ENCODE data around the gene RBM24.
"Not testable (repeated sequence)": the region's sequence is repeated elsewhere in the genome, so short reads cannot be mapped to it uniquely, and the experiment has no call there.

Gene RBM24

DNA sequence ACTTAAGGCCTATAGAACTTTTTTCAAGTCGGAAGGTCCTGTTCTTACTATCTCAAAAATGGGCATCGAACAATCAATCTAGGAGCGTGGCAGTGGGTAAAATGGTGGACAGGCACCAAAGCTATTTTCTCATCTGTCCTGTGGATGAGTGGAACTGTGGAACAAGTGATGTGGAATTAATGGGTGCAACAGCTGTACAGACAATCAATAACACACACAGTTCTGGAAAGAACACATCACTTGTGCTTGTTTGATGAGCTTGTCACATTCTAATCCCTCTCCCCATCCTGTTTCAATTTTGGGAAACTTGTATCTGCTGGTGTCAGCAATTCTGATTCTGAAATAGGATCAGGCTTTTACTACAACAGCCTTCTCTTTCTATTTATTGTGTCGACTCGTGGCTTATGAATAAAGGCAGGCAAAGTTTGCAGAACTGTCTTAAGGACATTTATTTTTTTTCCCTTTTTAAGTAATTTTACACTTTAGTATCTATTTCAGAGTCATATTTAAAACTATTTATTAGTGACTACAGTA is 11.5 kb downstream of the RBM24 start:
- no peak for DNase-seq

DNA sequence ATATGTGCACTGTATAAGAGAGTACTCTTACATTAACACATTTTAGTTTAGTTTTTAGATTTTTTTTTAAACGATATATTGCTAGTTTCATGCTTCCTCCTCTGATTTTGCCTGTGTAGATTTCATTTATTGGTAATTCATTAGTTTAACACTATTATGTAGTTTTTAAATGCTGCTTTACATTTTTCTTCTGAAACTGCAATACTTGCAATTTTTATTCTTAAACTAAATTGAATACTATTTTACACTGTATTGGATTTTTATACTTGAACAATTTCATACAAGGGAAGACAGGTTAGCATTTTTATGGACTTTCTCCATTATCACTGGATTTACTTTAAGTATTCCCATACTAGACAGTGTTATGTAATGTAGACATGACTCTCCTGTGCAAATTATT is 12.2 kb downstream of the RBM24 start:
- no peak for DNase-seq

DNA sequence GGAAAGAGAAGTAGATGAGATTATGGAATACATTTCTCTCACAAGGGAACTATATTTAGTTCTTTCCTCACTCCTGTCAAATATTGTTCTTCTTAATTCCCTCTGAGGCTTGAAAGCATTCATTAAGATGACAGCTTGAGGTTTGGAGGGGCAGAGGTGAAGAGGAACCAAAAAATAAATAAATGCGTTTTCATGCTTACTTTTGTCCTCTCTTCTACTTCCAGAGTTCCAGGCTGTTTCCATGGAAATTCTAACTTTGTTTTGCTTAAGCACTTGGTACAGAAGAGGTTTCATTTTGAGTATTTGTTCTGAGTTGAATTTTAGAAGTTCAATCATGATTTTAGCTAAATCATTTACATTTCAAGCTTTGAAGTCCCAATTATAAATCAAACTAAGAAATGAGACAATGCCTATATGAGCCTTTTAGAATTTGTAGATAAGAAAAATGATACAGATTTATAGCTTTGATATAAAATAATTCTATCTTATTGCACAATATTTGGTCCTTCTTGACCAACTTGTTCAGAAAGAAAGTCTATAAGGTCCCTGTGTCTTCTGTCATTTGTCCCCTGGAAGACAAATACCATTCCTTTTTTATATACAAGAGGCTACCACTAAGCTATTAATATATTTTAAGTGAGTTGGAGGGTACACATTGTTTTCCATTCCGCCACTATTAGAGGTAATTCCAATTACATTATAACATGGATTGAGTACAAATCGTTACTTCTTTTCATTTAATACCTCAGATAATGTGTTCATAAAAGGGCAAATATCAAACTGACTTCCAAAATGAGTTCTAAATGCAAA is 16.3 kb downstream of the RBM24 start:
- no peak for DNase-seq

DNA sequence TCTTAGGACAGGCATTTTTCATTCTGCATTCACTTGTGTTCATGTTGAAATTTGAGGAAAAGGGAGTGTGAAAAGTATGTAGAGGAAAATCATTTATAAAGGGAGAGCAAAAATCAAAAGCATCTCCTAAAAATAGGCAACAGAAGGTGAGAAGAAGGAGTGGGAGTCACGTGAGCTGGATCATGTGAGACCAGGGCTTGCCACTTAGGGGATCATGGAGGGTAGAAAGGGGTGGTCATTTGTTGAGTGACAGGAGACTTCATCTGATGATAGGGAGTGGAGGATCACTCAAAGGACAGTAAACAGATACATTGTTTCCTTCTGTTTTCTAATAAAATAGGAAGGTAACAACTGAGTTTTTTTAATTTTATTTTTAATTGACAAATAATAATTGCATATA is 17.1 kb downstream of the RBM24 start:
- DNase-seq: no peak

DNA sequence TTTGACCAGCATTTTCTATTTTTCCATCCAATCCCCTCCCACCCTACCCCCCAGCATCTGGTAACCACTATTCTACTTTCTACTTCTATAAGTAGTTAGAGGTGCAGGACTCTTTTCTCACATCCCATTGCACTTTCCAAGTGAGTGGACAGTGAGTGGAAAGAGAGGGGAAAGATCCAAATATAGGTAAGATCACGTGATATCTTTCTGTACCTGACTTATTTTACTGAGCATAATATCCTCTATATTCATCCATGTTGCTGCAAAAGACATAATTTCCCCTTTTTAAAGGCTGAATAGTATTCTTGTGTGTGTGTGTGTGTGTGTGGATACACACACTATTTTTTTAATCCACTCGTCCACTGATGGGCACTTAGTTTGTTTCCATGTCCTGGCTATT is 18.1 kb downstream of the RBM24 start:
- no peak for DNase-seq

GRCh38 chr6:17299750-17300149 is 18.6 kb downstream of the RBM24 start:
- no peak for DNase-seq

DNA sequence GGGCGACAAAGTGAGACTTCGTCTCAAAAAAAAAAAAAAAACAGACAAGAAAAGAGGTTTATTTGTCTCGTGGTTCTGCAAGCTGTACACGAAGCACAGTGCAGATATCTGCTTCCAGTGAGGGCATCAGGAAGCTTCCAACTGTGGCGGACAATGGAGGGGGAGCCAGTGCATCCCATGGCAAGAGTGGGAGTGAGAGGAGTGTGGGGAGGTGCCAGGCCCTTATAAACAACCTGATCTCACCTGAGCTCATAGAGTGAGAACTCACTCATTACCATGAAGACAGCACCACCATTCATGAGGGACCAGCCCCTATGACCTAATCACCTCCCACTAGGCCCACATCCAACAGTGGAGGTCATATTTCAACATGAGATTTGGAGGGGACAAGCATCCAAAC is 19.5 kb downstream of the RBM24 start:
- DNase-seq: no peak

DNA sequence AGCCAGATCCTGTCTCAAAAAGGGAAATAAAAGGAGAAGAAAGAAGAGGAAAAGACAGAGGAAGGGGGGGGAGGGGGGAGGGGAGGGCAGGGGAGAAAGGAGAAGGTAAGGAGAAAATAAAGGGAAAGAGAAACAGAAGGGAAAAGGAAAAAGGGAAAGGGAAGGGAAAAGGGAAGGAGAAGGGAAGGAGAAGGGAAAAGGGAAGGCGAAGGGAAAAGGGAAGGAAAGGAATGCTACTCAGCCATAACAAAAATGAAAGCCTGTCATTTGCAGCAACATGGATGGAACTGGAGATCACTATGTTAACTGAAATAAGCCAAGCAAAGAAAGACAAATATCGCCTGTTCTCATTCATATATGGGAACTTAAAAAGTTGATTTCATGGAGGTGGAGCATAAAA is 22.3 kb downstream of the RBM24 start:
- no peak for DNase-seq

DNA sequence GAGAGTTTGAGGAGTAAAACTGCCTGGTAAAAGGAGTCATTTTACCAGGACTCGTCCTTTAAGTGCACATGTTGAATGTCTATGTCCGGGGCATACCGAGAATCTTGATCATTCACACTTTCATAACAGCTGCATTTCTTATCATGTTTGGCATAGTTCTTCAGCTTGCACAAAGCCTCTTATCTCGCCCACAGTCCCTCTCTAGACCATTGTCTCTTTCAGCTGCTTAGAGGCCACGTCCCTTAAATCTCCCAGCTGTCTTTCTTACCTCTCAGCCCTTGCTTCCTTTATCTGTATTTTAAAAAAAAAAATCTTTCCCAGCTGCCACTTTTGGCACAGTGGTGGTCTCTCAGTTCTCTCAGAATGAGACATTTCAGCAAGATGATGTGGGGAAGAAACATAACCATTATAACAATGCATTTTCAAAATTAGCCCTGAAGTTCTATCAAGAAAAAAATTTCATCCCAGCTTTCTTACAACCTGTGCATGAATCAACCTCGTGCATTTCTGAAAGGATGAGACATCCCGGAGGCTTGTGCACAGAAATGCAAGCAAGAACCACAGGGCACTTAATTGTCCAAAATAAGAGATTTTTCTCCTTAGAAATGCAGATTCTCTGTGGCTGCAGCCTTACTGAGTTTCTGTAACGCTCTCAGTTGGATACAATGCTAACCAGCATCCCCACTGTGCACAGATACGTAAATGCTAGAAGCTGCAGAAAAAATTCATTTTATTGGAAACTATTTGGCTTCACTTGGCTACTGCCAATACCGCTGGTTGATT is 24.2 kb downstream of the RBM24 start:
- no peak for DNase-seq

- DNase-seq: no peak
Measured at GRCh38 chr6:17311595-17312311, 30.6 kb downstream of the RBM24 start.

DNA sequence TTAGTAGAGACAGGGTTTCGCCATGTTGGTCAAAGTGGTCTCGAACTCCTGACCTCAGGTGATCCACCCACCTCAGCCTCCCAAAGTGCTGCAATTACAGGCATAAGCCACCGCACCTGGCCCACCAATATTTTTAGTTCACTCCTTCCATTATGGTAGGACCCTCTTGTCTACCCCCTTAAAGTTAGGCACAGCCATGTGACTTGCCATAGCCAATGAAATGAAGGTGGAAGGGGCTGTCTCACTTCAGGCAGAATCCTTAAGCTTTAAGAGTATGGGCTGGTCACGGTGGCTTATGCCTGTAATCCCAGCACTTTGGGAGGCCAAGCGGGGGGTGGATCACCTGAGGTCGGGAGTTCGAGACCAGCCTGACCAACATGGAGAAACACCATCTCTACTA is 32.1 kb downstream of the RBM24 start:
- not testable (repeated sequence) for DNase-seq

GRCh38 chr6:17313971-17314370 is 32.8 kb downstream of the RBM24 start:
- no peak for DNase-seq

DNA sequence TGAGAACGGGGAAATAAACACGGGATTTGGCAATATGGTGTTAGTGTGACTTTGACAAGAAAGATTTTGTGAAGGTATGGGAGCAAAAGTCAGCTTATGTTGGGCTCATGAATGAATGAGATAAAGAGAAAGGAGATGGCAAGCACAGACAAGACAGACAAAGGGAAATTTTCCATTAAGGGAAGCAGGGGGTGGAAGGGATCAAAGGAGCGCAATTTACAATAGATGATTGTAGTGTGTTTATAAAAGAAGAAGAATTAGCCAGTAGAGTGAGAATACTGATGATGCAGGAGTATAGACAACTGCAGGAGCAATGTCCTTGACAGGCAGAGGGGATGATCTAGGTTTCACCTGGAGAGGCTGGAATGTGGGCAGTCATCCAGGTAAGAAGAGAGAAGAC is 34.1 kb downstream of the RBM24 start:
- DNase-seq: no peak

DNA sequence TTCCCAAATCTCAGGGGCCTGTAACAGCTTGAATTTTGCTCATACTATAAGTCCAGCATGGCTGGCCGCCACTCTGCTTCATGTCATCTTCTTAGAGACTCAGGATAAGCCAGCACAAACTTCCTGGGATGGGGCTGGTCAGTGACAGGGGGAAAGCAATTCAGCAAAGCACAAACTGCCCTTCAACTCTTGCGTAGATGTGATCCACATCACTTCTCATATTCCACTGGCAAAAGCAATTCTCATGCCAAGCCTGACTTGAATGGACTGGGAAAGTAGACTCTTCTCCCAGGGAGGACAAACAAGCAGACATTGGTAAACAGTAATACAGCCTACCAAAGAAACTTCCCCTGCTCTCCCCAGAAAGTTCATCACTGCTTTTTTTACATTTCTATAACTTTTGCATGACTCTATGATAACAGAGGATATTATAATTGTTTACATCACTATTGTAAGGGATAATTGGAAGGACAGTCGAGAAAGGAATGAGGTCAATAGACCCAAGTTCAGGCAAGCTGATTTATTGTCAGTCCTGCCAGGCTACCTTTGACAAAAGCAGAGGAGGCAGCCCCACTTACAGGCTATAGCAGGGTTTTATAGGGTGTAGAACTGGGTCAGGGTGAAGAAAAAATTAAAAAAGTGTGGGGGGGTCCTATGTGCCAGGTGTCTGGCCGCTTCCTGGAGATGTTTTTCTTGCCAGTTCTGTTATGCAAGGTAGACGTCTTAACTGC is 37.4 kb downstream of the RBM24 start:
- DNase-seq: no peak

DNA sequence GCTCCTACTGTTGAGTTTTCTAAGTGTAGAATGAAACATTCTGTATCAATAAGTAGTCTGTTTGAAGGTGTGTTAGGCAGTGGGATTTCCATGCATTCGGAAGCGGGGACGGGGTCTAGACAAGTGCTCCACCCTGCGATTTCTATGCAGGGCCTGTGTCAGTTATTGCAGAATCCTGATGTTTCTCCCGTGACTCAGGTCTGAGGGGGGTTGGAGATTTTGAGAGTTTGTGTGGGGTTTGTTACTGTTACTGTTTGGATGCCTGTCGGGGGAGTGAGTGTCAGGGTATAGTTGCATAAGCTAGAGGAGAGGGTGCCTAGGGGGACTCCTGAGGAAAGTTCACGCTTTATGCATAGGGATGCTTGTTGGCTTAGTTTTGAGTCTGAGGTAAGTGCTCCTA is 39.1 kb downstream of the RBM24 start:
- not testable (repeated sequence) for DNase-seq

GRCh38 chr6:17331238-17331637 is 50.1 kb downstream of the RBM24 start:
- DNase-seq: no peak

DNA sequence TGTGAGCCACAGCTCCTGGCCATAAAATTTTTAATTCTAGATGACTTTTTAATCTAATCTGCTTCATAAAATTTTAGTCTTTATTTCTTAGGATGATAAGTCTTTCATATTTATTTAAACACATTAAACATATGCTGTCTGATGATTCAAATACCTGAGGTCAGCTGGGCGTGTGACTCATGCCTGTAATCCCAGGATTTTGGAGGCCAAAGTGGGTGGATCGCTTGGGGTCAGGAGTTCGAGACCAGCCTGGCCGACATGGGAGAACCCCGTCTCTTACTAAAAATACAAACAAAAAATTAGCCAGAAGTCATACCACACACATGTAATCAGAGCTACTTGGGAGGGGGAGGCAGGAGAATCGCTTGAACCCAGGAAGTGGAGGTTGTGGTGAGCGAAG is 53.1 kb downstream of the RBM24 start:
- no peak for DNase-seq

DNA sequence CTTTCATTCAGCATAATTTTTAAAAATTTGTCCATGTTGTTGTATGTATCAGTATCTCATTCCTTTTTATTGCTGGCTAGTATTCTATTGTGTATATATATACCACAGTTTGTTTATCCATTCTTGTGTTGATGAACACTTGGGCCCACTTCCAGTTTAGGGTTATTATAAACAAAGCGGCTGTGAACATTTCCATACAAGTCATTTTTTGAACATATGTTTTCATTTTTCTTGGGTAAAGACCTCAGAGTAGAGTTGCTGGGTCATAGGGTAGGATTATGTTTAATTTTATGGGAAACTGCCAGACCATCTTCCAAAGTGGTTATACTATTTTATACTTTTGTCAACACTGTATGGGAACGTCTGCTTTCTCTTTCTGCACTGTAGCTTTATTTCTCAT is 55.3 kb downstream of the RBM24 start:
- no peak for DNase-seq

DNA sequence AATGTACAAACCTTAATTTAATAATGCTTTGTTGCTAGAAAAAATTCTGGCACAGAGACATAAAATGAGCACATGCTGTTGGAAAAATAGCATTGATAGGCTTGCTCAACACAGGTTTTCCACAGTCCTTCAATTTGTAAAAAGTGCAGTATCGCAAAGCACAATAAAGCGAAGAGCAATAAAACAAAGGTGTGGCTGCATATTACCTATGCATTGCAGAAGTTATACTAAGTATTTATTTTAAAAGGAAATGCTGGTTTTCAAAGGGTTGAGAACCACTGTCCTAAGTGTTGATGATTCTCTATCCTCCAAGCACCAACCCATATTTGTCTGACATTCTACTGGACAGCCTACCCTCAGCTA is 58.1 kb downstream of the RBM24 start:
- no peak for DNase-seq

DNA sequence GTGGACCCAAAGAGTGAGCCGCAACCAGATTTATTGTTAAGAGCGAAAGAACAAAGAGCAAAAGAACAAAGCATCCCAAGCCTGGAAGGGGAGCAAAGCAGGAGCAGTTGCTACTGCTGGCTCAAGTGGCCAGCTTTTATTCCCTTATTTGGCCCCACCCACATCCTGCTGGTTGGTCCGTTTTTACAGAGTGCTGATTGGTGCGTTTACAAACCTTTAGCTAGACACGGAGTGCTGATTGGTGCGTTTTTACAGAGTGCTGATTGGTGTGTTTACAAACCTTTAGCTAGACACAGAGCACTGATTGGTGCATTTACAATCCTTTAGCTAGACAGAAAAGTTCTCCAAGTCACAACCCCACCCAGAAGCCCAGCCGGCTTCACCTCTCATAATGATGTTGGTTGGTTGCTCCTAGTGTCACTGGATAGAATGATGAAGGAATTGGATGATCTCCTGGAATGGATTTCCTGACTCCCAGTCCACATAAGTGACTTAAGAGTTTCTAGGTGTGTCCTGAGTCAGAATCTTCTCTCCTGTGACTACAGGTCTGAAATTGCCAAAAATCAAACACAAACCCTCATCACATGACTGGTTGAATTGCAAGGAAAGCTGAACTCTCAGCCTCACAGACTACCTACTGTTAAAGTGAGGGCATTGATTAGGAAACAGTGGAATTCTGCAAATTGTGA is 60.1 kb downstream of the RBM24 start:
- DNase-seq: no peak

GRCh38 chr6:17341891-17342290 is 60.7 kb downstream of the RBM24 start:
- DNase-seq: no peak

DNA sequence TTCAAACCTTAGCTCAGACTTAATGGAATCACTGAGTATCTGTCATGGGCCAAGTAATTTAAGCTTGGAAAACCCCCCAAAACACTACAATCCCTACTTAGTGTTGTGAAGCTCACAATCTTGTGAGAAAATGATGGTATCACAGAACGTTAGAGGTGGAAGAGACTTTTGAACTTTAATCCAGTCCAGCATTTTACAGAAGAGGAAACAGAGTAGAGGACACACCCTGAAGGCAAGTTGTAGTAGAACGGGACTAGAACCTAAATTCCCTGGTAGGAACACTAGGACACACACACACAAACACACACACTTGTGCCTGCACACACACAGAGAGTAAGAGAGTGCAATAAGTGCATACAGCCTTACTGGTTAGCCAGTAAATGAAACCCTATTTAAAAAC is 62.1 kb downstream of the RBM24 start:
- no peak for DNase-seq
